HPDE6-E6E7 (cell line): Measurements from ENCODE around the gene PASK.
A peak's percentile ranks its signal among the peaks of the same experiment; 100 is the strongest.

Experiments
- DNase-seq: peaks from one replicate; pipeline ENCODE4 v3.0.0; 2011; ENCODE audit warnings: missing footprints; ENCODE audit errors: extremely low spot score

The PASK gene

GRCh38 chr2:241066893-241067341, 82.4 kb downstream of the PASK start:
- no peak for DNase-seq

- no peak for DNase-seq
Observed at GRCh38 chr2:241066171-241066892, 82.9 kb downstream of the PASK start.

GRCh38 chr2:241065355-241065803, 83.9 kb downstream of the PASK start:
- no peak for DNase-seq

- DNase-seq = no peak
Observed at GRCh38 chr2:241064802-241065354, 84.4 kb downstream of the PASK start.

GRCh38 chr2:241064008-241064801, 85.1 kb downstream of the PASK start:
- peak; percentile 54 for DNase-seq

- DNase-seq = no peak
Observed at GRCh38 chr2:241063587-241063986, 85.7 kb downstream of the PASK start.

- DNase-seq = no peak
Observed at GRCh38 chr2:241063093-241063551, 86.2 kb downstream of the PASK start.

- DNase-seq = no peak
Observed at GRCh38 chr2:241062389-241063092, 86.7 kb downstream of the PASK start.

GRCh38 chr2:241061275-241061674, 88.0 kb downstream of the PASK start:
- peak; percentile 39 for DNase-seq
